Stimulated activated naive B cell treated with anti-CD40 and anti-IgM and Interleukin-4, amounts not matched to agents 10 μg/mL and 1 μg/mL and 100 μg/mL, for 72 hours (primary cell): Measurements from ENCODE around the gene PTPRN2.

Experiments
- ATAC-seq, 2 donors: fragments of 150-1000 bp; cut with Tn5 transposase; replicated peaks; 2 replicates each; pipeline ENCODE4 v1.10.0; 2021; ENCODE audit warnings: moderate library complexity in 1 of 2
- DNase-seq: peaks from one replicate; pipeline ENCODE4 v3.0.0; 2021
- H3K27ac Mint-ChIP-seq: one replicate; pipeline ENCODE4 v1.8.0; 2022; ENCODE audit warnings: mild to moderate bottlenecking, mixed read lengths
- H3K27me3 Mint-ChIP-seq, 2 donors: one replicate each; pipeline ENCODE4 v1.8.0; 2022; ENCODE audit warnings: mixed read lengths in 2 of 2
- H3K36me3 Mint-ChIP-seq, 2 donors: one replicate each; pipeline ENCODE4 v1.8.0; 2022; ENCODE audit warnings: mixed read lengths in 2 of 2, mild to moderate bottlenecking in 1 of 2
- H3K4me1 Mint-ChIP-seq, 2 donors: one replicate each; pipeline ENCODE4 v1.8.0; 2022; ENCODE audit warnings: mixed read lengths in 2 of 2, mild to moderate bottlenecking in 1 of 2
- H3K4me3 Mint-ChIP-seq, 2 donors: one replicate each; pipeline ENCODE4 v1.8.0; 2022; ENCODE audit warnings: mild to moderate bottlenecking in 2 of 2, mixed read lengths in 2 of 2, moderate library complexity in 1 of 2
- H3K9me3 Mint-ChIP-seq, 2 donors: one replicate each; pipeline ENCODE4 v1.8.0; 2022; ENCODE audit warnings: mixed read lengths in 2 of 2, mild to moderate bottlenecking in 1 of 2

Gene PTPRN2

GRCh38 chr7:158579662-158580646 lies 7.7 kb downstream of the PTPRN2 start:
- Mint-ChIP-seq H3K4me3 (no peak overlapping the region), H3K9me3 (peaks cover 5 to 17% of the 10 kb centered on the region in 2 donors), H3K27ac (no peak overlapping the region), H3K36me3 (peaks cover 0 to 3% of the 10 kb centered on the region in 2 donors), H3K4me1 (peaks cover 3 to 6% of the 10 kb centered on the region in 2 donors), H3K27me3 (peaks cover 20 to 28% of the 10 kb centered on the region in 2 donors)
- no peak for DNase-seq
- ATAC-seq, result no peak

- H3K9me3 Mint-ChIP-seq, result peaks cover 5 to 12% of the 10 kb centered on the region in 2 donors
- H3K27me3 Mint-ChIP-seq, result peaks cover 0 to 3% of the 10 kb centered on the region in 2 donors
- DNase-seq, result no peak
- no peaks in the 10 kb centered on the region for H3K36me3 Mint-ChIP-seq
- no peak overlapping the region for H3K4me3 Mint-ChIP-seq
- H3K4me1 Mint-ChIP-seq, result peaks cover 3 to 6% of the 10 kb centered on the region in 2 donors
- ATAC-seq, result peak; percentile 60 to 69
- no peak overlapping the region for H3K27ac Mint-ChIP-seq
These were observed 11.4 kb downstream of the PTPRN2 start for GRCh38 chr7:158576050-158576762.

- Mint-ChIP-seq H3K4me1 (peaks cover 3 to 6% of the 10 kb centered on the region in 2 donors), H3K27me3 (peaks cover 10 to 12% of the 10 kb centered on the region in 2 donors), H3K36me3 (peaks cover 0 to 3% of the 10 kb centered on the region in 2 donors), H3K9me3 (peaks cover 0 to 4% of the 10 kb centered on the region in 2 donors), H3K27ac (no peak overlapping the region), H3K4me3 (no peak overlapping the region)
- ATAC-seq, result no peak
- DNase-seq, result no peak
These were observed 13.2 kb downstream of the PTPRN2 start for GRCh38 chr7:158574308-158575036.

- no peaks in the 10 kb centered on the region for H3K9me3 Mint-ChIP-seq
- no peak for ATAC-seq
- no peak for DNase-seq
- H3K36me3 Mint-ChIP-seq, result peaks cover 0 to 3% of the 10 kb centered on the region in 2 donors
- no peak overlapping the region for H3K27ac Mint-ChIP-seq
- H3K4me3 Mint-ChIP-seq, result no peak overlapping the region
- peaks cover 17% of the 10 kb centered on the region in 2 donors for H3K27me3 Mint-ChIP-seq
- H3K4me1 Mint-ChIP-seq, result peaks cover 3 to 6% of the 10 kb centered on the region in 2 donors
These were observed 14.3 kb downstream of the PTPRN2 start for GRCh38 chr7:158573310-158573709.

GRCh38 chr7:158572000-158572828 lies 15.4 kb downstream of the PTPRN2 start:
- peaks cover 0 to 3% of the 10 kb centered on the region in 2 donors for H3K36me3 Mint-ChIP-seq
- ATAC-seq, result peak in 1 of 2 donors; percentile 29
- peaks cover 23 to 25% of the 10 kb centered on the region in 2 donors for H3K27me3 Mint-ChIP-seq
- no peak overlapping the region for H3K27ac Mint-ChIP-seq
- H3K9me3 Mint-ChIP-seq, result no peaks in the 10 kb centered on the region
- no peak overlapping the region for H3K4me3 Mint-ChIP-seq
- no peak for DNase-seq
- peaks cover 3 to 6% of the 10 kb centered on the region in 2 donors for H3K4me1 Mint-ChIP-seq

GRCh38 chr7:158570449-158571170 lies 17.0 kb downstream of the PTPRN2 start:
- ATAC-seq (no peak), DNase-seq (no peak)
- no peaks in the 10 kb centered on the region for H3K4me1 Mint-ChIP-seq
- H3K27ac Mint-ChIP-seq, result no peak overlapping the region
- H3K9me3 Mint-ChIP-seq, result no peaks in the 10 kb centered on the region
- peaks cover 0 to 3% of the 10 kb centered on the region in 2 donors for H3K36me3 Mint-ChIP-seq
- no peak overlapping the region for H3K4me3 Mint-ChIP-seq
- peaks cover 26 to 28% of the 10 kb centered on the region in 2 donors for H3K27me3 Mint-ChIP-seq

GRCh38 chr7:158569858-158570323 lies 17.7 kb downstream of the PTPRN2 start:
- peaks cover 0 to 3% of the 10 kb centered on the region in 2 donors for H3K36me3 Mint-ChIP-seq
- H3K27ac Mint-ChIP-seq, result no peak overlapping the region
- no peaks in the 10 kb centered on the region for H3K9me3 Mint-ChIP-seq
- ATAC-seq (peak; percentile 36 to 53), DNase-seq (no peak)
- peaks cover 27 to 30% of the 10 kb centered on the region in 2 donors for H3K27me3 Mint-ChIP-seq
- H3K4me1 Mint-ChIP-seq, result no peaks in the 10 kb centered on the region
- H3K4me3 Mint-ChIP-seq, result no peak overlapping the region

- no peak for ATAC-seq
- DNase-seq, result no peak
- Mint-ChIP-seq H3K4me1 (no peaks in the 10 kb centered on the region), H3K4me3 (no peak overlapping the region), H3K27ac (no peak overlapping the region), H3K9me3 (no peaks in the 10 kb centered on the region), H3K36me3 (peaks cover 0 to 3% of the 10 kb centered on the region in 2 donors), H3K27me3 (peaks cover 31 to 36% of the 10 kb centered on the region in 2 donors)
These were observed 18.4 kb downstream of the PTPRN2 start for GRCh38 chr7:158568974-158569857.

GRCh38 chr7:158567153-158567603 lies 20.4 kb downstream of the PTPRN2 start:
- Mint-ChIP-seq H3K27me3 (peaks cover 28 to 36% of the 10 kb centered on the region in 2 donors), H3K36me3 (peaks cover 0 to 3% of the 10 kb centered on the region in 2 donors), H3K27ac (no peak overlapping the region), H3K9me3 (no peaks in the 10 kb centered on the region), H3K4me1 (no peaks in the 10 kb centered on the region), H3K4me3 (no peak overlapping the region)
- DNase-seq (no peak), ATAC-seq (no peak)

GRCh38 chr7:158564663-158565035 lies 23.0 kb downstream of the PTPRN2 start:
- Mint-ChIP-seq H3K4me1 (no peaks in the 10 kb centered on the region), H3K27ac (no peak overlapping the region), H3K4me3 (no peak overlapping the region), H3K9me3 (no peaks in the 10 kb centered on the region), H3K27me3 (peaks cover 20 to 26% of the 10 kb centered on the region in 2 donors), H3K36me3 (no peaks in the 10 kb centered on the region)
- ATAC-seq, result no peak
- no peak for DNase-seq

GRCh38 chr7:158563911-158564662 lies 23.5 kb downstream of the PTPRN2 start:
- no peak for ATAC-seq

More at GRCh38 chr7:158563911-158564662, 23.5 kb downstream of the PTPRN2 start:
- Mint-ChIP-seq H3K27ac (no peak overlapping the region), H3K36me3 (no peaks in the 10 kb centered on the region), H3K4me3 (no peak overlapping the region), H3K27me3 (peaks cover 18 to 22% of the 10 kb centered on the region in 2 donors), H3K9me3 (no peaks in the 10 kb centered on the region), H3K4me1 (no peaks in the 10 kb centered on the region)
- no peak for DNase-seq
